Uterus (tissue), 4 donors: ENCODE results near the gene PCK1. TPM values are rescaled to one million over a fixed set of nuclear protein-coding genes. Genes with fewer than 3 reads are reported as not detected.

Experiments used
- DNase-seq, 2 donors: peaks; one replicate each; pipeline ENCODE4 v3.0.0-alpha.2; 2019 to 2020
- H3K27ac ChIP-seq, 2 donors: fragments of 200-600 bp; sonication (generic); 1 replicate in 1 of 2; 2 replicates in 1 of 2; pipeline ENCODE4 v1.5.1; 2016 to 2018
- H3K27me3 ChIP-seq, 2 donors: fragments of 200-600 bp; sonication (generic); one replicate each; pipeline ENCODE4 v1.5.1; 2018 to 2019; ENCODE audit warnings: control low read depth in 1 of 2
- H3K36me3 ChIP-seq, 2 donors: fragments of 200-600 bp; sonication (generic); one replicate each; pipeline ENCODE4 v1.5.1; 2019; ENCODE audit warnings: control low read depth in 1 of 2
- H3K4me1 ChIP-seq, 2 donors: fragments of 200-600 bp; sonication (generic); one replicate each; pipeline ENCODE4 v1.5.1; 2018 to 2019; ENCODE audit warnings: control low read depth in 1 of 2
- H3K4me3 ChIP-seq, 2 donors: fragments of 200-600 bp; sonication (generic); 1 replicate in 1 of 2; 2 replicates in 1 of 2; pipeline ENCODE4 v1.5.1; 2018 to 2019; ENCODE audit warnings: mild to moderate bottlenecking in 1 of 2
- H3K9me3 ChIP-seq, 2 donors: fragments of 200-600 bp; sonication (generic); one replicate each; pipeline ENCODE4 v1.5.1; 2019; ENCODE audit warnings: control low read depth in 1 of 2
- POLR2A ChIP-seq, 2 donors: fragments of 450-650 bp; IDR thresholded peaks; one replicate each; pipeline ENCODE4 v1.6.1; 2016; ENCODE audit warnings: antibody characterized with exemption in 2 of 2, mild to moderate bottlenecking in 1 of 2, moderate library complexity in 1 of 2
- intact Hi-C: fragments of 100-400 bp; cut with DNase I; formaldehyde crosslinking; loops from one replicate; pipeline ENCODE4 v1.15.1; 2023; ENCODE audit warnings: low total_unique reads
- total RNA-seq, 4 donors: library from RNA; depleted of rRNA in 3 of 4; stranded (reverse); fragments of >200 nt in 3 of 4; gene quantifications; one replicate each; pipeline versions ENCODE4 v1.1.0 to v1.2.4, GENCODE V29; 2014 to 2023
- TF ChIP-seq, protein P1 (sequence below), 4 experiments: fragments of 200-600 bp in 2 of 4; fragments of 450-650 bp in 2 of 4; sonication (generic) in 2 of 4; IDR thresholded peaks; one replicate each; pipeline ENCODE4 v1.5.1; 2016 to 2019; ENCODE audit warnings: antibody characterized with exemption in 4 of 4, mild to moderate bottlenecking in 2 of 4, moderate library complexity in 1 of 4
- donor health status: DM: yes; HTN: yes; CAD: no.

Gene PCK1
- total RNA-seq, 4 donors from 2014 or later = 0.26 to 1.8 (median 1.4) TPM; not detected in 1

DNA sequence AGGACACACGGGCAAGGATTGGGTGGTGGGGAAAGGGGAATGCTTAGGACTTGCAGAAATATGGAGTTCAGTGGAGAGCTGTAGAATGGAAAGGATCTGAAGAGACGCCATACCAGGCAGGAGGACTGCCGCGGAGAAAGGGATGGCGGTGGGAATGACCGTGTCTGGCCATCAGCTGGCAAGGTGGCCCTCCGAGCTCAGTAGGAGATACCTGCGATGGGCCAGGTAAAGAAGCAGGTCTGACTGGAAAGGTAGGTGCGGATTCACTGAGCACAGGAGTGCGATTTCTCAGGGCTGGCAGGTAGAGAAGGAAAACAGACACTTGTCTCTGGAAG is 26.0 kb downstream of the PCK1 start:
- no peak for TF ChIP-seq POLR2A (IDR thresholded peaks at IDR 0.05)
- TF ChIP-seq, protein P1, sequence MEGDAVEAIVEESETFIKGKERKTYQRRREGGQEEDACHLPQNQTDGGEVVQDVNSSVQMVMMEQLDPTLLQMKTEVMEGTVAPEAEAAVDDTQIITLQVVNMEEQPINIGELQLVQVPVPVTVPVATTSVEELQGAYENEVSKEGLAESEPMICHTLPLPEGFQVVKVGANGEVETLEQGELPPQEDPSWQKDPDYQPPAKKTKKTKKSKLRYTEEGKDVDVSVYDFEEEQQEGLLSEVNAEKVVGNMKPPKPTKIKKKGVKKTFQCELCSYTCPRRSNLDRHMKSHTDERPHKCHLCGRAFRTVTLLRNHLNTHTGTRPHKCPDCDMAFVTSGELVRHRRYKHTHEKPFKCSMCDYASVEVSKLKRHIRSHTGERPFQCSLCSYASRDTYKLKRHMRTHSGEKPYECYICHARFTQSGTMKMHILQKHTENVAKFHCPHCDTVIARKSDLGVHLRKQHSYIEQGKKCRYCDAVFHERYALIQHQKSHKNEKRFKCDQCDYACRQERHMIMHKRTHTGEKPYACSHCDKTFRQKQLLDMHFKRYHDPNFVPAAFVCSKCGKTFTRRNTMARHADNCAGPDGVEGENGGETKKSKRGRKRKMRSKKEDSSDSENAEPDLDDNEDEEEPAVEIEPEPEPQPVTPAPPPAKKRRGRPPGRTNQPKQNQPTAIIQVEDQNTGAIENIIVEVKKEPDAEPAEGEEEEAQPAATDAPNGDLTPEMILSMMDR (IDR thresholded peaks at IDR 0.05) = no peak
- DNase-seq = no peak
- Histone ChIP-seq H3K27ac (no peak overlapping the region), H3K4me1 (peaks cover 0 to 7% of the 10 kb centered on the region in 2 donors), H3K36me3 (no peaks in the 10 kb centered on the region), H3K4me3 (no peak overlapping the region), H3K9me3 (no peaks in the 10 kb centered on the region), H3K27me3 (no peaks in the 10 kb centered on the region)
- intact Hi-C loops = loop anchor here (5.0 kb wide), 1 partner anchor 60 kb away; the partner anchor contains the start of gene CTCFL

DNA sequence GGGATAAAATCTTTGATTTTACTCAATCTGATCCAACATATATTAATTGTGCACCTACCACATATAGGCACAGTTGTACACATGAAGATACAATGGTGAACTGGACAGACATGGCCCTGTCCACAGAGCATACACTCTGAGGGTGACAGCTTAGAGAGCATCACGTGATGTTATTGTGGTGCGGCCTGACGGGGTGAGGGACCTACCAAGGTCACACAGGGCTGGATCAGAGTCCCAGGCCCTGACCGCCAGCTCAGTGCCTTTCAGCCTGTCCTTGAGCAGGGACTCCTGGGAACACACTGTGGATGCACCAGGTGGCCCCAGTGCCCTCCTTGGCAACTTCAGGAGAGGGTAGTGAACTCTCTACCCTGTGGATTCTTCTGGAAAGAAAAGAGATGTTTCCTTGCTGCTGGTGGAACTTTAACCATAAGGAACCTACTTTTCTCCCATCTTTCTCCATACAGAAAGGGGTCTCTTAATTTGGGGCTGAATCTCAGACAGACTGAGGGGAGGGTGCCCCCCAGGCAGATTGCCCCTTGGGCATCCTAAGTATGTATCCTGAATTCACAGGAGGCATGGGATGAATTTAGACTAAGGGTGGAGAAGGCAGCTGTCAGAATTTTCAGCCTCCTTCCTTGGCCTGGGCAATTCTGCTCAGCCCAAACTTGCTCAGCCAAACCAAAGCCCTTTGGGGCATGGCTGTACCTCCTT is 26.5 kb downstream of the PCK1 start:
- Histone ChIP-seq H3K36me3 (no peaks in the 10 kb centered on the region), H3K4me1 (peaks cover 0 to 7% of the 10 kb centered on the region in 2 donors), H3K27ac (no peak overlapping the region), H3K27me3 (no peaks in the 10 kb centered on the region), H3K4me3 (no peak overlapping the region), H3K9me3 (no peaks in the 10 kb centered on the region)
- DNase-seq = no peak
- no peak for TF ChIP-seq POLR2A (IDR thresholded peaks at IDR 0.05)
- TF ChIP-seq, protein P1 (IDR thresholded peaks at IDR 0.05) = no peak
- intact Hi-C loops = loop anchor here (5.0 kb wide), 1 partner anchor 60 kb away; the partner anchor contains the start of gene CTCFL

DNA sequence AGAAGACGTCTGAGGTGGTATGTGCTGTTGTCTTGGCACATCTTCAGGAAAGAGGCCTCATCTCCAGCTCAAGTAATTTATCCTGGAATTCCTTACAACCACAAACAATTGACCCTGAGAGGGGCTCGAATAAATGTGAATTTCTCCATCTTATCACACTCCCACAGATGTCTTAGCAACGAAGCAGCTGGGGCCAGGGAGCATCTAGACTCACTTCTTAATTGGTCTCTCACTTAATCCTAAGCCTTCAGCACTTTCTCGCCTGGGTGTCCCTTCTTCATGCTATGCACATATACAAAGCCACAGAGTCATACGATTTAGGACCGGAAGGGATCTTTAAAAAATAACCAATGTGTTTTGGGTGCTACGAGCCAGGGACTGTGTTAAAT is 27.1 kb downstream of the PCK1 start:
- TF ChIP-seq, protein P1 (IDR thresholded peaks at IDR 0.05) = no peak
- no peak for TF ChIP-seq POLR2A (IDR thresholded peaks at IDR 0.05)
- H3K36me3 ChIP-seq = no peaks in the 10 kb centered on the region

DNA sequence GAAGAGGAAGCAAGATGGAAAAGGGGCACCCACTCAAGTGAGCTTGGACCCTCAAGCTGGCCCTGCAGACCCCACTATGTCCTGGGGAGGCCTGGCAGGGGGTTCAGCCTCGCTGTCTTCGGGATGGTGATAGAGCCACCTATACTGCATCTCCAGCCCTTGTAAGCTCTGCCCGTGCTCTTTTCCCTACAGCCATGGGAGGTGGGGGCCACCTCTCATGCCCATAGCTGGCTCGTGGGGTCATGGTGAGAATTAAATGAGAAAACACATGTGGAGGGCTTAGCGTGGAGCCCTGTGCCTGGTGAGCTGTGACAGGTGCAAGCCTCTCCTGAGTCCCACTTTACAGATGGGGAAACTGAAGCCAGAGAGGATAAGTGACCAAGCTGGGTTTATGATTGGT is 27.7 kb downstream of the PCK1 start:
- DNase-seq = no peak
- intact Hi-C loops = loop anchor here (5.0 kb wide), 1 partner anchor 61 kb away; the partner anchor contains the start of gene CTCFL

More for the DNA sequence above, 27.1 kb downstream of the PCK1 start:
- Histone ChIP-seq H3K9me3 (no peaks in the 10 kb centered on the region), H3K27me3 (no peaks in the 10 kb centered on the region), H3K4me1 (peaks cover 0 to 3% of the 10 kb centered on the region in 2 donors), H3K27ac (no peak overlapping the region), H3K4me3 (no peak overlapping the region)
- intact Hi-C loops = loop anchor here (5.0 kb wide), 1 partner anchor 61 kb away; the partner anchor contains the start of gene CTCFL
- no peak for DNase-seq

More for the DNA sequence above, 27.7 kb downstream of the PCK1 start:
- no peaks in the 10 kb centered on the region for H3K4me1 ChIP-seq
- H3K27me3 ChIP-seq = no peaks in the 10 kb centered on the region
- H3K27ac ChIP-seq = no peak overlapping the region
- no peaks in the 10 kb centered on the region for H3K36me3 ChIP-seq
- H3K9me3 ChIP-seq = no peaks in the 10 kb centered on the region
- no peak for TF ChIP-seq POLR2A (IDR thresholded peaks at IDR 0.05)
- TF ChIP-seq, protein P1 (IDR thresholded peaks at IDR 0.05) = no peak
- H3K4me3 ChIP-seq = no peak overlapping the region
